Measurements from ENCODE around the gene GPSM1. TPM values are rescaled to one million over a fixed set of nuclear protein-coding genes. Genes with fewer than 3 reads are reported as not detected.

GPSM1 gene
- total RNA-seq, 1 experiment from 2014 or later = 24.7 TPM

GRCh38 chr9:136338511-136338910 lies 11.2 kb downstream of the GPSM1 start:
- Histone ChIP-seq H2BK120ac (ENCODE audit: low read depth, low read length, poor library complexity, severe bottlenecking) (no peak overlapping the region), H4K8ac (replicated peaks; ENCODE audit: insufficient read length, low read depth, low read length) (no peak overlapping the region), H2BK12ac (ENCODE audit: insufficient read length, low read depth, low read length) (no peak overlapping the region), H3T11ph (ENCODE audit: low read length) (no peak overlapping the region), H2BK20ac (ENCODE audit: low read depth, low read length, poor library complexity, severe bottlenecking) (no peak overlapping the region), H3K23me2 (ENCODE audit: insufficient read length, low read depth, low read length, poor library complexity, severe bottlenecking) (no peaks in the 10 kb centered on the region), H3K23ac (ENCODE audit: insufficient read length, low read depth, low read length) (no peak overlapping the region), H2AK5ac (ENCODE audit: insufficient read length, low read length) (no peak overlapping the region), H2BK5ac (ENCODE audit: insufficient read length, low read length) (no peak overlapping the region), H3K56ac (ENCODE audit: insufficient read length, low read depth, low read length) (no peak overlapping the region), H2BK15ac (ENCODE audit: low read depth, low read length) (no peak overlapping the region), H3K27ac (ENCODE audit: insufficient read length, low read depth, low read length) (no peak overlapping the region), H3K18ac (ENCODE audit: insufficient read length, low read depth, low read length) (no peak overlapping the region), H3K9ac (ENCODE audit: extremely low read depth, insufficient read length, low read length) (no peak overlapping the region), H4K91ac (ENCODE audit: insufficient read length, low read depth, low read length) (no peak overlapping the region), H3K27me3 (ENCODE audit: insufficient read depth, low read length) (no peaks in the 10 kb centered on the region), H3K4me2 (ENCODE audit: insufficient read depth, insufficient read length, low read length) (no peak overlapping the region), H3K79me1 (ENCODE audit: insufficient read depth, low read depth, low read length, poor library complexity, severe bottlenecking) (no peaks in the 10 kb centered on the region), H3K9me3 (ENCODE audit: control insufficient read depth, low read depth, low read length) (no peaks in the 10 kb centered on the region), H3K14ac (ENCODE audit: insufficient read depth, low read length) (no peak overlapping the region), H4K20me1 (ENCODE audit: control insufficient read depth, insufficient read depth, insufficient read length) (no peaks in the 10 kb centered on the region), H2AFZ (ENCODE audit: low read length) (no peak overlapping the region), H3K4me1 (ENCODE audit: insufficient read depth, low read length) (no peaks in the 10 kb centered on the region), H3K4ac (ENCODE audit: low read depth, low read length) (no peak overlapping the region), H4K5ac (ENCODE audit: insufficient read length, low read depth, low read length) (no peak overlapping the region), H3K79me2 (ENCODE audit: insufficient read depth, low read length) (no peaks in the 10 kb centered on the region)
- Mint-ChIP-seq H3K4me1 (peaks cover 6 to 17% of the 10 kb centered on the region in 2 experiments; a peak in 3 of 4 replicates), H3K4me3 (no peak overlapping the region), H3K27ac (no peak overlapping the region), H3K36me3 (ENCODE audit: insufficient read depth in 1 of 3, low read depth in 3 of 3) (no peaks in the 10 kb centered on the region; a peak in 1 of 7 replicates), H3K27me3 (ENCODE audit: low read depth) (no peaks in the 10 kb centered on the region; the same call in 1 of the 2 replicates), H3K9me3 (no peaks in the 10 kb centered on the region)
- TF ChIP-seq, protein P1, sequence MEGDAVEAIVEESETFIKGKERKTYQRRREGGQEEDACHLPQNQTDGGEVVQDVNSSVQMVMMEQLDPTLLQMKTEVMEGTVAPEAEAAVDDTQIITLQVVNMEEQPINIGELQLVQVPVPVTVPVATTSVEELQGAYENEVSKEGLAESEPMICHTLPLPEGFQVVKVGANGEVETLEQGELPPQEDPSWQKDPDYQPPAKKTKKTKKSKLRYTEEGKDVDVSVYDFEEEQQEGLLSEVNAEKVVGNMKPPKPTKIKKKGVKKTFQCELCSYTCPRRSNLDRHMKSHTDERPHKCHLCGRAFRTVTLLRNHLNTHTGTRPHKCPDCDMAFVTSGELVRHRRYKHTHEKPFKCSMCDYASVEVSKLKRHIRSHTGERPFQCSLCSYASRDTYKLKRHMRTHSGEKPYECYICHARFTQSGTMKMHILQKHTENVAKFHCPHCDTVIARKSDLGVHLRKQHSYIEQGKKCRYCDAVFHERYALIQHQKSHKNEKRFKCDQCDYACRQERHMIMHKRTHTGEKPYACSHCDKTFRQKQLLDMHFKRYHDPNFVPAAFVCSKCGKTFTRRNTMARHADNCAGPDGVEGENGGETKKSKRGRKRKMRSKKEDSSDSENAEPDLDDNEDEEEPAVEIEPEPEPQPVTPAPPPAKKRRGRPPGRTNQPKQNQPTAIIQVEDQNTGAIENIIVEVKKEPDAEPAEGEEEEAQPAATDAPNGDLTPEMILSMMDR (conservative IDR thresholded peaks at IDR 0.05) = no peak
- no peak for DNase-seq
- WGBS (ENCODE audit: extremely low coverage, insufficient read length, low lambda C conversion rate) = no CpG with 5 or more reads among the region's 25 CpGs
